H1 (cell line): Measurements from ENCODE around the gene ANKH. TPM values are rescaled to one million over a fixed set of nuclear protein-coding genes. Genes with fewer than 3 reads are reported as not detected.

Source experiments
- CTCF ChIA-PET: fragments of 300-600 bp; sonication (Branson Sonifier 250); formaldehyde crosslinking; loops from one replicate; lab custom pipeline; 2021; ENCODE audit not compliant: partially characterized antibody; lab: Charles Lee
- POLR2A ChIA-PET: fragments of 300-600 bp; sonication (Branson Sonifier 250); formaldehyde crosslinking; loops from one replicate; lab custom pipeline; 2021; ENCODE audit warnings: inconsistent platforms; ENCODE audit not compliant: partially characterized antibody; lab: Charles Lee
- DNase-seq, 2 experiments: peaks; one replicate each; pipeline versions ENCODE4 v3.0.0 to v3.0.0-alpha.2; 2010 to 2022; ENCODE audit warnings: low spot score in 2 of 2, low read depth in 1 of 2, mixed read lengths in 1 of 2
- FAIRE-seq: peaks from 2 replicates; lab custom pipeline; 2011; peaks lifted over from hg19 to GRCh38; lab: Jason Lieb, UNC
- H2AFZ ChIP-seq: 2 replicates; pipeline ENCODE4 v1.8.1; 2012; ENCODE audit warnings: low read length, inconsistent platforms
- H2AK5ac ChIP-seq: 2 replicates; pipeline ENCODE4 v1.6.1; 2013; ENCODE audit warnings: low read depth, low read length
- H2BK120ac ChIP-seq: replicated peaks from 2 replicates; pipeline ENCODE3; 2013; ENCODE audit warnings: low read depth, low read length, inconsistent platforms
- H2BK12ac ChIP-seq: 2 replicates; pipeline ENCODE4 v1.6.1; 2013; ENCODE audit warnings: low read depth, low read length
- H2BK15ac ChIP-seq: 2 replicates; pipeline ENCODE4 v1.6.1; 2013; ENCODE audit warnings: low read length
- H2BK20ac ChIP-seq: 2 replicates; pipeline ENCODE4 v1.6.1; 2013; ENCODE audit warnings: low read length
- H2BK5ac ChIP-seq: 2 replicates; pipeline ENCODE4 v1.6.1; 2013; ENCODE audit warnings: low read depth, low read length
- H3K14ac ChIP-seq: 2 replicates; pipeline ENCODE4 v1.6.1; 2013; ENCODE audit warnings: inconsistent platforms; ENCODE audit not compliant: insufficient read length
- H3K18ac ChIP-seq: 2 replicates; pipeline ENCODE4 v1.6.1; 2013; ENCODE audit warnings: low read length; ENCODE audit errors: extremely low read depth
- H3K23ac ChIP-seq: 2 replicates; pipeline ENCODE4 v1.6.1; 2013; ENCODE audit warnings: inconsistent platforms; ENCODE audit not compliant: insufficient read length
- H3K23me2 ChIP-seq: 2 replicates; pipeline ENCODE4 v1.6.1; 2013; ENCODE audit warnings: low read depth, low read length
- H3K27ac ChIP-seq: 2 replicates; pipeline ENCODE4 v1.6.1; 2011; ENCODE audit warnings: low read depth, low read length, inconsistent platforms
- H3K27me3 ChIP-seq, 4 experiments: replicated peaks in 1 of 4; 1 replicate in 1 of 4; 2 replicates in 3 of 4; pipeline versions ENCODE4 v1.6.1 to v1.8.1; 2011 to 2013; ENCODE audit warnings: low read length in 3 of 4, mild to moderate bottlenecking in 3 of 4, inconsistent platforms in 2 of 4, mixed read lengths in 2 of 4, moderate library complexity in 1 of 4; ENCODE audit not compliant: control insufficient read depth in 3 of 4, insufficient read depth in 3 of 4; ENCODE audit errors: extremely low read depth in 1 of 4
- H3K36me3 ChIP-seq, 4 experiments: 2 replicates each; pipeline versions ENCODE4 v1.6.1 to v1.8.1; 2011 to 2013; ENCODE audit warnings: mild to moderate bottlenecking in 4 of 4, low read length in 3 of 4, moderate library complexity in 2 of 4, control low read depth in 1 of 4, inconsistent platforms in 1 of 4; ENCODE audit not compliant: insufficient read depth in 4 of 4, control insufficient read depth in 2 of 4
- H3K4ac ChIP-seq: replicated peaks from 2 replicates; pipeline ENCODE3; 2013; ENCODE audit warnings: low read length, low read depth, mixed read lengths, inconsistent platforms; ENCODE audit not compliant: insufficient read length
- H3K4me1 ChIP-seq, 4 experiments: replicated peaks in 1 of 4; 1 replicate in 1 of 4; 2 replicates in 3 of 4; pipeline versions ENCODE4 v1.6.1 to v1.8.1; 2011 to 2013; ENCODE audit warnings: low read length in 3 of 4, inconsistent platforms in 2 of 4, mixed read lengths in 1 of 4; ENCODE audit not compliant: insufficient read depth in 4 of 4, control insufficient read depth in 3 of 4
- H3K4me2 ChIP-seq, 2 experiments: 2 replicates each; pipeline versions ENCODE4 v1.6.1 to v1.8.1; 2011 to 2013; ENCODE audit warnings: low read depth in 2 of 2, low read length in 2 of 2, control low read depth in 1 of 2, inconsistent platforms in 1 of 2, mild to moderate bottlenecking in 1 of 2; ENCODE audit not compliant: insufficient read depth in 1 of 2
- H3K4me3 ChIP-seq, 4 experiments: fragments of 200-600, 300-600 bp in 1 of 4; sonication (generic), shearing (Covaris generic), sonication (Bioruptor Twin) in 1 of 4; 2 replicates each; pipeline versions ENCODE4 v1.5.1 to v1.8.1; 2011 to 2016; ENCODE audit warnings: low read length in 4 of 4, low read depth in 3 of 4, control low read depth in 2 of 4, inconsistent platforms in 2 of 4, mild to moderate bottlenecking in 2 of 4, mixed read lengths in 1 of 4, moderate library complexity in 1 of 4; ENCODE audit not compliant: insufficient read depth in 2 of 4; ENCODE audit errors: extremely low read depth in 1 of 4
- H3K56ac ChIP-seq: replicated peaks from 2 replicates; pipeline ENCODE3; 2013; ENCODE audit warnings: low read depth, mild to moderate bottlenecking, mixed read lengths, low read length, inconsistent platforms; ENCODE audit not compliant: insufficient read length
- H3K79me1 ChIP-seq: 2 replicates; pipeline ENCODE4 v1.6.1; 2013; ENCODE audit warnings: low read depth, low read length, control low read depth
- H3K79me2 ChIP-seq, 2 experiments: 2 replicates each; pipeline versions ENCODE4 v1.6.1 to v1.8.1; 2012 to 2013; ENCODE audit warnings: low read length in 2 of 2, mild to moderate bottlenecking in 2 of 2, inconsistent platforms in 1 of 2; ENCODE audit not compliant: insufficient read depth in 2 of 2, control insufficient read depth in 1 of 2
- H3K9ac ChIP-seq, 4 experiments: replicated peaks in 1 of 4; 1 replicate in 1 of 4; 2 replicates in 3 of 4; pipeline versions ENCODE4 v1.6.1 to v1.8.1; 2011 to 2013; ENCODE audit warnings: low read depth in 3 of 4, low read length in 3 of 4, control low read depth in 2 of 4, mild to moderate bottlenecking in 2 of 4, moderate library complexity in 2 of 4, inconsistent platforms in 1 of 4; ENCODE audit errors: extremely low read depth in 1 of 4
- H3K9me3 ChIP-seq, 2 experiments: 2 replicates each; pipeline versions ENCODE4 v1.6.1 to v1.8.1; 2012 to 2013; ENCODE audit warnings: mild to moderate bottlenecking in 2 of 2, moderate library complexity in 2 of 2, control low read depth in 1 of 2, inconsistent platforms in 1 of 2, low read depth in 1 of 2, low read length in 1 of 2, mixed read lengths in 1 of 2; ENCODE audit not compliant: insufficient read depth in 2 of 2
- H4K20me1 ChIP-seq, 2 experiments: replicated peaks in 1 of 2; 2 replicates each; pipeline versions ENCODE3 to v1.8.1; 2011 to 2013; ENCODE audit warnings: inconsistent platforms in 2 of 2, low read length in 2 of 2, mild to moderate bottlenecking in 1 of 2; ENCODE audit not compliant: insufficient read depth in 2 of 2, control insufficient read depth in 1 of 2
- H4K5ac ChIP-seq: 2 replicates; pipeline ENCODE4 v1.6.1; 2013; ENCODE audit warnings: low read length, low read depth, mixed read lengths, inconsistent platforms; ENCODE audit not compliant: insufficient read length
- H4K8ac ChIP-seq: 2 replicates; pipeline ENCODE4 v1.8.0; 2013; ENCODE audit warnings: mild to moderate bottlenecking, moderate library complexity, low read length, inconsistent platforms; ENCODE audit not compliant: insufficient read depth; ENCODE audit errors: extremely low read depth
- H4K91ac ChIP-seq: replicated peaks from 2 replicates; pipeline ENCODE3; 2013; ENCODE audit warnings: low read length, mixed read lengths, inconsistent platforms; ENCODE audit not compliant: insufficient read length
- EZH2 ChIP-seq: fragments of 200-600 bp; sonication (generic); IDR thresholded peaks from 2 replicates; pipeline ENCODE4 v1.7.1; 2012; ENCODE audit warnings: low read depth, mild to moderate bottlenecking, moderate library complexity, low read length, inconsistent platforms; ENCODE audit not compliant: severe bottlenecking
- KDM4A ChIP-seq: IDR thresholded peaks from one replicate; pipeline ENCODE4 v1.7.1; 2012; ENCODE audit warnings: low read depth, mild to moderate bottlenecking, moderate library complexity, low read length, inconsistent platforms; ENCODE audit not compliant: severe bottlenecking
- POLR2AphosphoS5 ChIP-seq: IDR thresholded peaks from 2 replicates; pipeline ENCODE4 v1.6.1; 2011; ENCODE audit warnings: low read depth, low read length
- RBBP5 ChIP-seq: IDR thresholded peaks from 2 replicates; pipeline ENCODE4 v1.7.1; 2012; ENCODE audit warnings: low read depth, mild to moderate bottlenecking, inconsistent platforms, low read length, moderate library complexity, borderline replicate concordance
- SIX5 ChIP-seq: IDR thresholded peaks from 2 replicates; pipeline ENCODE4 v1.6.1; 2011; ENCODE audit warnings: mild to moderate bottlenecking, low read depth, low read length
- SP1 ChIP-seq: IDR thresholded peaks from 2 replicates; pipeline ENCODE4 v1.6.1; 2011; ENCODE audit warnings: low read depth, low read length
- SP2 ChIP-seq: IDR thresholded peaks from 2 replicates; pipeline ENCODE4 v1.6.1; 2012; ENCODE audit warnings: mild to moderate bottlenecking, low read length, inconsistent platforms
- TAF1 ChIP-seq: IDR thresholded peaks from 2 replicates; pipeline ENCODE4 v1.6.1; 2011; ENCODE audit warnings: mild to moderate bottlenecking, low read depth, low read length
- TEAD4 ChIP-seq: IDR thresholded peaks from 2 replicates; pipeline ENCODE4 v1.6.1; 2012; ENCODE audit warnings: low read depth, low read length, inconsistent platforms, mixed read lengths
- YY1 ChIP-seq: IDR thresholded peaks from 2 replicates; pipeline ENCODE4 v1.6.1; 2011; ENCODE audit warnings: low read depth, mild to moderate bottlenecking, low read length
- WGBS, 2 experiments: shearing (Covaris generic) in 1 of 2; methylation state at CpG; one replicate each; pipeline versions ENCODE4 v1.1.6 to v1.1.7; 2013 to 2015; ENCODE audit warnings: low lambda C conversion rate in 2 of 2, mixed read lengths in 2 of 2, inconsistent platforms in 1 of 2, low coverage in 1 of 2, missing lambda C conversion rate in 1 of 2; ENCODE audit not compliant: insufficient replicate concordance in 2 of 2, insufficient coverage in 1 of 2, insufficient read length in 1 of 2; ENCODE audit errors: extremely low coverage in 1 of 2, missing lambda C conversion rate in 1 of 2; 5-methylcytosine and 5-hydroxymethylcytosine counted together
- polyA plus RNA-seq, 7 experiments: library from polyadenylated mRNA; depleted of rRNA in 3 of 7; stranded (reverse) in 5 of 7; unstranded in 2 of 7; fragments of >200 nt in 5 of 7; fragments of 200-250 nt in 2 of 7; gene quantifications; 1 replicate in 5 of 7; 2 replicates in 1 of 7; 4 replicates in 1 of 7; pipeline versions ENCODE4 v1.2.1 to v1.2.3, GENCODE V29; 2011 to 2013; ENCODE audit warnings: missing spikeins in 2 of 7, mixed read lengths in 2 of 7
- total RNA-seq: library from RNA; stranded (reverse); fragmentation: NEBNext Ultra II Directional; extraction: Animal tissue kit (Norgen Biotek cat#: 25700); gene quantifications from 2 replicates; pipeline ENCODE4 v1.2.1, GENCODE V29; 2021

ANKH gene
- total and polyA plus RNA-seq, 2 of the 8 experiments (the other 6 are each of a cell fraction or from before 2014, with no cell fraction given): 5.3 to 13.0 TPM

DNA sequence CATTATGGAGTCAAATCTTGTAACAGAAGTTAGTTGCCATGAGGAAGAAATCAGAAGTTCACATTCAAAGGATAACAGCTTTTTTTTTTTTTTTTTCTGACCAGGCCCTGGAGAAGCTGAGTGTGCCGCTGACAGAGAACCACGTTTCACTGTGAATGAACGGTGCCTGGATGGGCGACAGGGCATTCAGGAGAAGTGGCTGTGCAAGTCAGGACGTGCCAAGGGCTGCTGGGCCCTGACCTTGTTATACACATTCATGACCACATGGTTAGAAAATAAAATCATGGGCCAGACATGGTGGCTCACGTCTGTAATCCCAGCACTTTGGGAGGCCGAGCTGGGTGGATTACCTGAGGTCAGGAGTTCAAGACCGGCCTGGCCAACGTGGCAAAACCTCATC lies 91.6 kb downstream of the ANKH start:
- H4K8ac ChIP-seq: no peak overlapping the region
- no peaks in the 10 kb centered on the region for H4K20me1 ChIP-seq
- FAIRE-seq (no peak), DNase-seq (no peak)
- no peaks in the 10 kb centered on the region; the same call in 1 of the 2 replicates for H3K79me1 ChIP-seq
- H3K4me2 ChIP-seq: no peak overlapping the region
- no peaks in the 10 kb centered on the region for H3K36me3 ChIP-seq
- TF ChIP-seq TAF1 (no peak), KDM4A (no peak), SIX5 (no peak), TEAD4 (no peak), EZH2 (no peak), POLR2AphosphoS5 (no peak), SP1 (no peak), YY1 (no peak), RBBP5 (no peak), SP2 (no peak)
- ChIA-PET CTCF (interaction anchor here (0.7 to 5.1 kb wide), 2 partner anchors 20 to 223 kb away, joined by 6 to 16 read pairs; no protein-coding TSS in a partner anchor), POLR2A (no interaction called here)
- H4K91ac ChIP-seq: no peak overlapping the region
- no peak overlapping the region for H2BK15ac ChIP-seq
- WGBS, 2 experiments: 93% methylated on average over 9 of the region's 9 CpGs; no CpG with 5 or more reads in 1 of the 2 experiments
- no peaks in the 10 kb centered on the region for H3K27me3 ChIP-seq
- no peak overlapping the region for H3K9ac ChIP-seq
- no peak overlapping the region for H3K18ac ChIP-seq
- no peak overlapping the region for H3K27ac ChIP-seq
- no peak overlapping the region for H3K56ac ChIP-seq
- H3K4me3 ChIP-seq: no peak overlapping the region
- H2BK5ac ChIP-seq: no peak overlapping the region
- H3K4ac ChIP-seq: no peak overlapping the region
- H4K5ac ChIP-seq: no peak overlapping the region
- H3K9me3 ChIP-seq: peaks cover 0 to 8% of the 10 kb centered on the region in 2 experiments; a peak in 2 of 4 replicates
- H3K79me2 ChIP-seq: no peaks in the 10 kb centered on the region
- H2BK20ac ChIP-seq: no peak overlapping the region
- H2BK120ac ChIP-seq: no peak overlapping the region
- no peak overlapping the region for H2AFZ ChIP-seq
- H3K23ac ChIP-seq: no peak overlapping the region
- H3K23me2 ChIP-seq: no peaks in the 10 kb centered on the region
- peaks cover 0 to 11% (median 0%) of the 10 kb centered on the region in 4 experiments; a peak in 2 of 7 replicates for H3K4me1 ChIP-seq
- no peak overlapping the region for H2BK12ac ChIP-seq
- H3K14ac ChIP-seq: no peak overlapping the region
- no peak overlapping the region for H2AK5ac ChIP-seq
